ENCODE data around the gene SEMA6D. TPM values are rescaled to one million over a fixed set of nuclear protein-coding genes. Genes with fewer than 3 reads are reported as not detected.

SEMA6D gene
- total RNA-seq, 1 experiment from 2014 or later: 0.65 TPM

GRCh38 chr15:47721676-47722075 lies 4.4 kb downstream of the SEMA6D start:
- Mint-ChIP-seq H3K4me3 (ENCODE audit: unreplicated experiment) (no peak overlapping the region), H3K9me3 (ENCODE audit: unreplicated experiment) (no peaks in the 10 kb centered on the region), H3K36me3 (ENCODE audit: insufficient read depth, unreplicated experiment) (no peaks in the 10 kb centered on the region), H3K27ac (ENCODE audit: low read depth, unreplicated experiment) (no peak overlapping the region), H3K4me1 (ENCODE audit: insufficient read depth, unreplicated experiment) (peaks cover 5% of the 10 kb centered on the region), H3K27me3 (ENCODE audit: insufficient read depth, unreplicated experiment) (no peaks in the 10 kb centered on the region)
- TF ChIP-seq, protein P1, sequence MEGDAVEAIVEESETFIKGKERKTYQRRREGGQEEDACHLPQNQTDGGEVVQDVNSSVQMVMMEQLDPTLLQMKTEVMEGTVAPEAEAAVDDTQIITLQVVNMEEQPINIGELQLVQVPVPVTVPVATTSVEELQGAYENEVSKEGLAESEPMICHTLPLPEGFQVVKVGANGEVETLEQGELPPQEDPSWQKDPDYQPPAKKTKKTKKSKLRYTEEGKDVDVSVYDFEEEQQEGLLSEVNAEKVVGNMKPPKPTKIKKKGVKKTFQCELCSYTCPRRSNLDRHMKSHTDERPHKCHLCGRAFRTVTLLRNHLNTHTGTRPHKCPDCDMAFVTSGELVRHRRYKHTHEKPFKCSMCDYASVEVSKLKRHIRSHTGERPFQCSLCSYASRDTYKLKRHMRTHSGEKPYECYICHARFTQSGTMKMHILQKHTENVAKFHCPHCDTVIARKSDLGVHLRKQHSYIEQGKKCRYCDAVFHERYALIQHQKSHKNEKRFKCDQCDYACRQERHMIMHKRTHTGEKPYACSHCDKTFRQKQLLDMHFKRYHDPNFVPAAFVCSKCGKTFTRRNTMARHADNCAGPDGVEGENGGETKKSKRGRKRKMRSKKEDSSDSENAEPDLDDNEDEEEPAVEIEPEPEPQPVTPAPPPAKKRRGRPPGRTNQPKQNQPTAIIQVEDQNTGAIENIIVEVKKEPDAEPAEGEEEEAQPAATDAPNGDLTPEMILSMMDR (IDR thresholded peaks at IDR 0.05; ENCODE audit: unreplicated experiment): no peak
- POLR2A ChIA-PET: interaction anchor here (1.0 to 1.3 kb wide), 4 partner anchors 11 to 98 kb away, joined by 3 read pairs; no protein-coding TSS in a partner anchor
- CTCF ChIA-PET: interaction anchor here (0.8 to 2.8 kb wide), 6 partner anchors 9 to 363 kb away, joined by 3 to 12 read pairs (median 4); no protein-coding TSS in a partner anchor
- intact Hi-C loops (cut with micrococcal nuclease): no loop called here
- DNase-seq (ENCODE audit: unreplicated experiment): no peak
- BruUV-seq (replicated peaks): no TSS peak

GRCh38 chr15:47724346-47724745 lies 7.0 kb downstream of the SEMA6D start:
- Mint-ChIP-seq H3K27ac (ENCODE audit: low read depth, unreplicated experiment) (no peak overlapping the region), H3K4me1 (ENCODE audit: insufficient read depth, unreplicated experiment) (no peaks in the 10 kb centered on the region), H3K27me3 (ENCODE audit: insufficient read depth, unreplicated experiment) (no peaks in the 10 kb centered on the region), H3K4me3 (ENCODE audit: unreplicated experiment) (no peak overlapping the region), H3K9me3 (ENCODE audit: unreplicated experiment) (no peaks in the 10 kb centered on the region), H3K36me3 (ENCODE audit: insufficient read depth, unreplicated experiment) (no peaks in the 10 kb centered on the region)
- POLR2A ChIA-PET: no interaction called here
- intact Hi-C loops (cut with micrococcal nuclease): no loop called here
- CTCF ChIA-PET: interaction anchor here (0.8 kb wide), 2 partner anchors 264 to 890 kb away, joined by 4 to 5 read pairs; no protein-coding TSS in a partner anchor
- DNase-seq (ENCODE audit: unreplicated experiment): no peak
- TF ChIP-seq, protein P1 (IDR thresholded peaks at IDR 0.05; ENCODE audit: unreplicated experiment): no peak
- BruUV-seq (replicated peaks): no TSS peak

- no peaks in the 10 kb centered on the region for H3K36me3 Mint-ChIP-seq (ENCODE audit: insufficient read depth, unreplicated experiment)
Measured at GRCh38 chr15:47725051-47725450, 7.7 kb downstream of the SEMA6D start.

GRCh38 chr15:47725906-47726305 lies 8.6 kb downstream of the SEMA6D start:
- intact Hi-C loops (cut with micrococcal nuclease): no loop called here
- H3K27me3 Mint-ChIP-seq (ENCODE audit: insufficient read depth, unreplicated experiment): no peaks in the 10 kb centered on the region
- no TSS peak for BruUV-seq (replicated peaks)
- DNase-seq (ENCODE audit: unreplicated experiment): no peak
- ChIA-PET POLR2A (no interaction called here), CTCF (interaction anchor here (0.6 to 1.1 kb wide), 3 partner anchors 8 to 360 kb away, joined by 3 read pairs; no protein-coding TSS in a partner anchor)
- no peak overlapping the region for H3K27ac Mint-ChIP-seq (ENCODE audit: low read depth, unreplicated experiment)
- H3K36me3 Mint-ChIP-seq (ENCODE audit: insufficient read depth, unreplicated experiment): no peaks in the 10 kb centered on the region
- H3K4me1 Mint-ChIP-seq (ENCODE audit: insufficient read depth, unreplicated experiment): no peaks in the 10 kb centered on the region
- no peak overlapping the region for H3K4me3 Mint-ChIP-seq (ENCODE audit: unreplicated experiment)
- TF ChIP-seq, protein P1 (IDR thresholded peaks at IDR 0.05; ENCODE audit: unreplicated experiment): no peak
- no peaks in the 10 kb centered on the region for H3K9me3 Mint-ChIP-seq (ENCODE audit: unreplicated experiment)

More at GRCh38 chr15:47725051-47725450, 7.7 kb downstream of the SEMA6D start:
- BruUV-seq (replicated peaks): no TSS peak
- ChIA-PET POLR2A (no interaction called here), CTCF (interaction anchor here (0.8 kb wide), 1 partner anchor 263 kb away, joined by 4 read pairs; no protein-coding TSS in a partner anchor)
- no peak for DNase-seq (ENCODE audit: unreplicated experiment)
- TF ChIP-seq, protein P1 (IDR thresholded peaks at IDR 0.05; ENCODE audit: unreplicated experiment): no peak
- Mint-ChIP-seq H3K4me3 (ENCODE audit: unreplicated experiment) (no peak overlapping the region), H3K27ac (ENCODE audit: low read depth, unreplicated experiment) (no peak overlapping the region), H3K9me3 (ENCODE audit: unreplicated experiment) (no peaks in the 10 kb centered on the region), H3K4me1 (ENCODE audit: insufficient read depth, unreplicated experiment) (no peaks in the 10 kb centered on the region), H3K27me3 (ENCODE audit: insufficient read depth, unreplicated experiment) (no peaks in the 10 kb centered on the region)
- intact Hi-C loops (cut with micrococcal nuclease): no loop called here
